DMS114 treated with DMSO at 0.1 percent for 48 hours (cell line): Measurements from ENCODE around the gene CALHM1.
"Not testable (repeated sequence)": the region's sequence is repeated elsewhere in the genome, so short reads cannot be mapped to it uniquely, and the experiment has no call there.

Experiments used
- DNase-seq: peaks from one replicate; lab custom pipeline; 2025; ENCODE audit not compliant: unreplicated experiment; lab: John Stamatoyannopoulos, UW

CALHM1 gene

GRCh38 chr10:103458720-103459119 lies at the start of gene CALHM1:
Gene CALHM1, minus strand, starts transcription at chr10:103458900. Its CDS starts 149 bp downstream, at chr10:103458751.
- no peak for DNase-seq

- DNase-seq, result no peak
Observed at GRCh38 chr10:103507235-103508191, 48.8 kb upstream of the CALHM1 start.

GRCh38 chr10:103506061-103506460 lies 47.4 kb upstream of the CALHM1 start:
- no peak for DNase-seq

GRCh38 chr10:103504181-103504783 lies 45.6 kb upstream of the CALHM1 start:
- no peak for DNase-seq

- DNase-seq, result not testable (repeated sequence)
Observed at GRCh38 chr10:103503777-103504176, 45.1 kb upstream of the CALHM1 start.

GRCh38 chr10:103502849-103503660 lies 44.4 kb upstream of the CALHM1 start:
- DNase-seq, result no peak

GRCh38 chr10:103501186-103501585 lies 42.5 kb upstream of the CALHM1 start:
- no peak for DNase-seq

GRCh38 chr10:103500481-103500880 lies 41.8 kb upstream of the CALHM1 start:
- DNase-seq, result no peak

- DNase-seq, result no peak
Observed at GRCh38 chr10:103499881-103500280, 41.2 kb upstream of the CALHM1 start.

- no peak for DNase-seq
Observed at GRCh38 chr10:103498936-103499638, 40.4 kb upstream of the CALHM1 start.

- no peak for DNase-seq
Observed at GRCh38 chr10:103497161-103497915, 38.6 kb upstream of the CALHM1 start.

GRCh38 chr10:103495321-103495720 lies 36.6 kb upstream of the CALHM1 start:
- no peak for DNase-seq

GRCh38 chr10:103493916-103494877 lies 35.5 kb upstream of the CALHM1 start:
- no peak for DNase-seq

- no peak for DNase-seq
Observed at GRCh38 chr10:103493362-103493915, 34.7 kb upstream of the CALHM1 start, which contains the start of gene NEURL1. Gene NEURL1, plus strand, starts transcription at chr10:103493705. Its CDS starts 683 bp downstream, at chr10:103494388.

- DNase-seq, result no peak
Observed at GRCh38 chr10:103492655-103493261, 34.1 kb upstream of the CALHM1 start.

GRCh38 chr10:103491729-103492364 lies 33.1 kb upstream of the CALHM1 start:
- peak; percentile 11 for DNase-seq

GRCh38 chr10:103490986-103491314 lies 32.2 kb upstream of the CALHM1 start:
- no peak for DNase-seq

GRCh38 chr10:103487410-103487708 lies 28.7 kb upstream of the CALHM1 start:
- no peak for DNase-seq
